ENCODE data around the gene ATP6V1G3.
"Not testable (repeated sequence)": the region's sequence is repeated elsewhere in the genome, so short reads cannot be mapped to it uniquely, and the experiment has no call there.

ATP6V1G3 gene

GRCh38 chr1:198483645-198484044 lies 56.8 kb downstream of the ATP6V1G3 start:
- no peak for TF ChIP-seq CTCF (IDR thresholded peaks at IDR 0.05; ENCODE audit: borderline replicate concordance, control extremely low read depth, extremely low read depth, insufficient read depth, missing control alignments)
- DNase-seq (ENCODE audit: low spot score) = no peak
- in situ Hi-C loops (cut with MboI; ENCODE audit: low sequenced_read_pairs, unreplicated experiment) = no loop called here

GRCh38 chr1:198483006-198483405 lies 57.5 kb downstream of the ATP6V1G3 start:
- no peak for DNase-seq (ENCODE audit: low spot score)
- no peak for TF ChIP-seq CTCF (IDR thresholded peaks at IDR 0.05; ENCODE audit: borderline replicate concordance, control extremely low read depth, extremely low read depth, insufficient read depth, missing control alignments)
- in situ Hi-C loops (cut with MboI; ENCODE audit: low sequenced_read_pairs, unreplicated experiment) = no loop called here

GRCh38 chr1:198481661-198482060 lies 58.8 kb downstream of the ATP6V1G3 start:
- TF ChIP-seq CTCF (IDR thresholded peaks at IDR 0.05; ENCODE audit: borderline replicate concordance, control extremely low read depth, extremely low read depth, insufficient read depth, missing control alignments) = no peak
- no peak for DNase-seq (ENCODE audit: low spot score)
- in situ Hi-C loops (cut with MboI; ENCODE audit: low sequenced_read_pairs, unreplicated experiment) = no loop called here

GRCh38 chr1:198480876-198481275 lies 59.6 kb downstream of the ATP6V1G3 start:
- DNase-seq (ENCODE audit: low spot score) = no peak
- TF ChIP-seq CTCF (IDR thresholded peaks at IDR 0.05; ENCODE audit: borderline replicate concordance, control extremely low read depth, extremely low read depth, insufficient read depth, missing control alignments) = no peak
- in situ Hi-C loops (cut with MboI; ENCODE audit: low sequenced_read_pairs, unreplicated experiment) = no loop called here

- in situ Hi-C loops (cut with MboI; ENCODE audit: low sequenced_read_pairs, unreplicated experiment); DNase-seq (ENCODE audit: low spot score): not testable (repeated sequence)
These were observed 63.1 kb downstream of the ATP6V1G3 start for GRCh38 chr1:198477354-198477753.

All from GM13976 (cell line).